GM19324 (cell line): ENCODE data around the gene SYT2.
A peak's percentile ranks its signal among the peaks of the same experiment; 100 is the strongest.
"Not testable (repeated sequence)": the region's sequence is repeated elsewhere in the genome, so short reads cannot be mapped to it uniquely, and the experiment has no call there.

Source experiments
- ATAC-seq: cut with Tn5 transposase; IDR thresholded peaks from one replicate; pipeline ENCODE4 v1.9.1; 2021; ENCODE audit warnings: mild to moderate bottlenecking, moderate library complexity; ENCODE audit not compliant: unreplicated experiment, low FRiP score

SYT2 gene

DNA sequence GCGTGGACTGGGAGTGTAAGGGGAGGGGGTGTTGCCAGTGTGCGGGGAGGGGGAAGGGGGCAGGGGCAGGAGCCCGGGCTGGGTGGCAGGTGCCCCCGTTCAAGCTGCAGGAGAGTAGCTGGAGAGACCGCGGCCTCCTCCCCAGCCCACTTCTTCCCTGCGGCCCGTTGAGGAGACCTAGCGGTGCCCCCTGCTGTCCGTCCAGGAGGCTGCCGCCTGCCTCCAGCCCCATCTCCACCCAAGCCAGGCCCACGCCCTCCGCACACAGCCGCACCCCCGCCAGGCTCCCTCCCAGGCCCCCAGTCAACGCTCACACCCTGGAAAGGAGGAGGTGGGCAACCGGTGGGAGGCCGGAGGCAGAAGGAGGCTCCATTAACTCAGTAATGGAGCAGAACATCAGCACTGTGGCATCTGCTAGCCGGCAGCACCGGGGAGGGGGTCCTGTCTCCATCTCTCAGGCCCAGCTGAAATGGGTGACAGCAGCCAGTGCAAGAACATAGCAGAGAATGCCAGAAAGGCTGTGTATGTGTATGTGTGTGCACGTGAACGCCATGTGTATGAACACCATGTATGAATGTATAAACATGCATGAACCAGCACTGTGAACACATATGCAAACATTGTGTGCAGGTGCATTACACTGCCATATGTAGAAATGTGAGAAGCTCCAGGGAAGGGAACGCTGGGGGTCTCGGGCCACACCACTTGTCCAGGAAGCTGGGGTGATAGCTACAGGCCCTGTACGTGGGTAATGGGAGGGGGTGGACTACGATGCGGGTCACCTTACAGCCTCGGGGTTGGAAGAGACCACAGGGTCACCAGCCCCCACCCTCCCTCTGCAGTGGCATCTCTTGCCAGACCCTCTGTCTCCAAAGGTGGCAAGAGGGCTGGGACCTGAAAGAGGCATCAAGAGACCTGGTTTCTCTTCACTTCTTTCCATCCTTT is 84.6 kb downstream of the SYT2 start:
- no peak for ATAC-seq

DNA sequence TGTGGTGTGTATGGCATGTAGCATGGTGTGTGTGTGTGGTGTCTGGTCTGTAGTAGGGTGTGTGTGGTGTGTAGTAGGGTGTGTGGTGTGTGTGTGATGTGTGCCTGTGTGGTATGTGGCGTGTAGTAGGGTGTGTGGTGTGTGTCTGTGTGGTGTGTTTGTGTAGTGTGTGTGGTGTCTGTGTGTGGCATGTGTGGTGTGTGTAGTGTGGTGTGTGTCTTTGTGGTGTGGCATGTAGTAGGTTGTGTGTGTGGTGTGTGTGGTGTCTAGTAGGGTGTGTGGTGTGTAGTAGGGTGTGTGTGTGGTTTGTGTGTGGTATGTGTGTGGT is 85.5 kb downstream of the SYT2 start:
- ATAC-seq = no peak

DNA sequence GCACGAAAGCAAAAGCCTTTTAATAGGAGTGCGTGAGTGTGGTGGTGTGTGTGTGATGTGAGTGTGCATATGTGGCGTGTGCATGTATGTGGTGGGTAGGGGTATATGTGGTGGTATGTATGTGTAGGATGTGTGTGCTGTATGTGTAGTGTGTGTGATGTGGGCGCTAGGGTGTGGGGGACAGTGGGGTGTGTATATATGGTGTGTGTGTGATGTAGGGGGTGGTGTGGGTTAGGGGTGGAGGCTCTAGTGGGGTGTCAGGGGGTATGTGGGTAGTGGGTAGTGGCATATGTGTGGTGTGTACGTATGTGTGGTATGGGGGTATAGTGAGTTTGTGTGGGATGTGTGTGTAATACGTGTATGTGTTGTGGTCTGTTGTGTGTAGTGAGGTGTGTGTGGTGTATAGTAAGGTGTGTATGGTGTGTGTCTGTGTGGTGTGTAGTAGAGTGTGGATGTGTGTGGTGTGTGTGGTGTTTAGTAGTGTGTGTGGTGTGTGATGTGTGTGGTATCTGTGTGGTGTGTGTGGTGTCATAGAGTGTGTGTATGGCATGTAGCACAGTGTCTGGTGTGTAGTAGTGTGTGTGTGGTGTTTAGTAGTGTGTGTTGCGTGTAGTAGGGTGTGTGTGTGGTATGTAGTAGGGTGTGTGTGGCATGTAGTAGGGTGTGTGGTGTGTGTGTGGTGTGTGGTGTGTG is 86.0 kb downstream of the SYT2 start:
- ATAC-seq = no peak

DNA sequence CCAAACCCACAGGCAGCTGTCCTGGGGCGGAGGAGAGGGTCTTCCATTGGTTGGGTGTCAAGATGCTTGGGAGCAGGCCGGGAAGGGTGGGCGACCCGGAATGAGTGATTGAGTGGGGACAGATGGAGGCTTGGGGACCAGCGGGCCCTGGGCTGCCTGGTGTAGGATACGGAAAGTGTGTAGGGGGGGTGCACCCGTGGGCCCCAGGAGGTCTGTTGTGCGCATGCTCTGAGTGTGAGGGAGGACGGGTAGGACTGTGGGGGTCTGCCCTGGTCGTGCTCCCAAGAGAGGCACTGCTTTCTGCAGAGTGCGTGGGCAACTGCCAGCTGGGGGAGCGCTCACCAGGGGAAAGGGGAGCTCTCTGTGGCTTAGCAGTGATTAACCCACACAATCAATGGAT is 86.8 kb downstream of the SYT2 start:
- ATAC-seq = not testable (repeated sequence)

DNA sequence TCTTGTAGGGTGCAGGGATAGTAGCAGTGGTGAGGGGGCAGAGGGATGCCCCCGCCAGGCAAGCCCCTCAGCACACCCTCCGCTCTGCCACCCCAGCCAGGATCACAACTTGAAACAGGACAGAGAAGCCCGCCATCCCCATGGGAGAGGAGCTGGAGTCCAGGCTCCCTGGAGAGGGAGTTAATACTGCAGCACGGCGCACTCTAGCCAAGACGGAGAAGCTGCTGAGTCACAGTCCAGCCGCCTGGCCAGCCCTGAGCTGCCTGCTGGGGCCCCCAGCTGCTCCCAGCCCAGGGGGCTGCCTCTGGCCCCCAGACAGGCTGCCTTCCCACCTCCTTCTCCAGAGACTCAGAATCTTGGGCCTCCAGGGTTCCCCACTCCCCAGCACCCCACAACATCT is 87.2 kb downstream of the SYT2 start:
- ATAC-seq = no peak

DNA sequence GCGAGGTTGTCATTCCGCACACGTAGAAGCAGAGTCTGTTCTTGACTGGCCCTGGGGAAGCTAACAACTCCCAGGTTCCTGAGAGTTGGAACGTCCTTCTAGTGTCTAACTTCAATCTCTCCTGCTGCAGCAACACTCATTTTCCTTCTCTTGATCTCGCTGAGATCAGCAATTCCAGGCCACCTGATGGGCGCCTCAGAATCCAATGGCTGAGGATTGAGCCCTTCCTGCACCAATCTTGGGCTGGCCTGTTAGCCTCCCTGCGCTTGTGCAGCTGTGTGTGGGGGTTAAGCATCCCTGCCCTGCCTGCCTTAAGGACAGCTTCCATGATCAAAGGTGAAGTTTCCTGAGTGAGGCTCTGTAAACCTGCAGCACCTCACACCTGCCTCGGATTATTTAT is 87.9 kb downstream of the SYT2 start:
- no peak for ATAC-seq

DNA sequence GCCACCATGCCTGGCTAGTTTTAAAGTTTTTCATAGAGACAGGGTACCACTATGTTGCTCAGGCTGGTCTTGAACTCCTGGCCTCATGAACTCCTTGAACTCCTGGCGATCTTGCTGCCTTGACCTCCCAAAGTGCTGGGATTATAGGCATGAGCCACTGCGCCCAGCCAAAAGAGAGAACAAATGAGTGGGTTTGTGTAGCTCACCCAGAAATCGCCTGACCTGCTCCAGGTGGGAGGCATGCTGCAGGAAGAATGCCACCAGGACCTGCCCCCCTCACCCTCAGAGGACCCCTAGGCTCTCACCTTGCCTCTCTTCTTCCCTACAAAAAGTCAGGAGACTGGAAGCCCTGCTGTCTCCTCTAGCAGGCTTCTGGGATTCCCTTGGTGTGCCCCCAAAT is 88.8 kb downstream of the SYT2 start:
- ATAC-seq = no peak

DNA sequence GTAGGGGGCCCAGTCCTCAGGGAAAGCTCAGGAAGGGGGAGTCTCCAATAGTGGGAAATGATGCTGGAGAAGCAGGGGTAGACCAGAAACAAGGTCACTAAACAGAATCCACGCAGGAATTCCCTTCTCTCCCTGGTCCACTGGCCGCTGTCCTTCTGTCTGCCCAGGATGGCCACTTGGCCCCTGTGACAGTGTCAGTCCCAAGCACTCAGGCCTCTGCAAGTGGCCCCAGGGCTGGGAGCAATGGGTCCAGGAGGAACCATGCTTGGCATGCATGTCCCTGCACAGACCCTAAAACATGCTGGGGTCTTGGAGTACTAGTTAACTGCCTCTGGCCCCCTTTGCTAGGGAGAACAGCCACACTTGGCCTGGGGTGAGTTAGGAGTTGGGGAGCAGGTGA is 90.2 kb downstream of the SYT2 start:
- not testable (repeated sequence) for ATAC-seq

DNA sequence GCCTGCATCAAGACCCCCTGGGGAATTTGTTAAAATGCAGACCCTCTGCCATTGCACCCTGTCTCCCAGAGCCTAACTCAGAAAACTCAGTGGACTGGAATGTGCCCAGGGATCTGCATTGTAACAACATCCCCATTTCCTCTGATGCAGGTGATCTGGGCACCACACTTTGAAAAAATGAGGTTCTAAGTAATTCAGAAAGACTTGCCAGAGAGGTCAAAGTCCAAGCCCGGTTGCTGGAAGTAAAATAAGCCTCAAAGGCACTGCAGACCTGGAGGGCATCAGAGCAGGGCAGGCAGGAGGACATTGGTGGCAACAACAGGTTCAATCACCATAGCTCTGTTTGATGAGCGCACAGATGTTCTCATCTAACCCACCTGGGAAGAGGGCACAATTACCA is 90.7 kb downstream of the SYT2 start:
- ATAC-seq = no peak

DNA sequence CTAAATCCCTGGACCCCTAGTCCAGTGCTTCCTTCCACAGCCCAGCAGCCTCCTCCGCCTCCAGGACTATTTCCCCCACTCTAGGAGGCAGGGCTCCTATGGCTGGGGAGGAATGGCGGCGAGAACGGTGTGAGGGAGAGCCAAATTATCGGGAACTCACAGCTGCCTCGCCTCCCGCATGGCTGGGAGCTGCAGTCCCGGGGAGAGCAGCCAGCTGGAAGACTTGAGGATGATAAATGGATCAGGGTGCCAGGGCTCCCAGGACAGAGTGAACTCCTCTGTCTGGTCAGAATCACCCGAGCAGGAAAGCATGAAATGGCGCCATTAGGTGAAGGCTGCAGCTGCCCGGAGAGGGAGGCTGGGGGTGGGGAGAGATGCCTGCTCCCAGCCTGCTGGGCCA is 91.2 kb downstream of the SYT2 start:
- not testable (repeated sequence) for ATAC-seq

DNA sequence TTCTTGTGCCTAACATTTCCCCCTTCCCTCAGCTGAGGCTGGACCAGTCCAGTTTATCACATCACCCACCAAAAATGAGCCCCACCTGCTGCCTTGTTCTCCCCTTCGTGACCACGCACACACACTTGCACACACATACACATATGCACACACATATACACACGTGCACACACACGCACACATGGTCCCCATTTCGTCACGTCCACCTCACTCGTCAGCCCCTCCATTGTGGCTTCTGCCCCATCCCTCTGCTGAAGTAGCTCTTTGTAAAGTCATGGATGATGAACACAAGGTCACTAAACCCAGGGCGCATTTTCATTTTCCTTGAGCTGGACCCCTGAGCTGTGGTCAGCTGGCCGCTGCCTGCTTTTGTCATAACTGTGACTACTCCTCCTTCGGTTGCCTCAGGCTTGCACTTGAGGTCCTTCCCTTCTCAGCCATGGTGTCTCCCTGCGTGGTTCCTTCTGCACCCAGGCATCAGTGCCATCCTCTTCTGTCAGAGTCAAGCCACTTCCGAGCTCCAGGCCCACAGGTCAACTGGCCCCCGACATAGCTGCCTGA is 93.8 kb downstream of the SYT2 start:
- ATAC-seq = peak; percentile 16

DNA sequence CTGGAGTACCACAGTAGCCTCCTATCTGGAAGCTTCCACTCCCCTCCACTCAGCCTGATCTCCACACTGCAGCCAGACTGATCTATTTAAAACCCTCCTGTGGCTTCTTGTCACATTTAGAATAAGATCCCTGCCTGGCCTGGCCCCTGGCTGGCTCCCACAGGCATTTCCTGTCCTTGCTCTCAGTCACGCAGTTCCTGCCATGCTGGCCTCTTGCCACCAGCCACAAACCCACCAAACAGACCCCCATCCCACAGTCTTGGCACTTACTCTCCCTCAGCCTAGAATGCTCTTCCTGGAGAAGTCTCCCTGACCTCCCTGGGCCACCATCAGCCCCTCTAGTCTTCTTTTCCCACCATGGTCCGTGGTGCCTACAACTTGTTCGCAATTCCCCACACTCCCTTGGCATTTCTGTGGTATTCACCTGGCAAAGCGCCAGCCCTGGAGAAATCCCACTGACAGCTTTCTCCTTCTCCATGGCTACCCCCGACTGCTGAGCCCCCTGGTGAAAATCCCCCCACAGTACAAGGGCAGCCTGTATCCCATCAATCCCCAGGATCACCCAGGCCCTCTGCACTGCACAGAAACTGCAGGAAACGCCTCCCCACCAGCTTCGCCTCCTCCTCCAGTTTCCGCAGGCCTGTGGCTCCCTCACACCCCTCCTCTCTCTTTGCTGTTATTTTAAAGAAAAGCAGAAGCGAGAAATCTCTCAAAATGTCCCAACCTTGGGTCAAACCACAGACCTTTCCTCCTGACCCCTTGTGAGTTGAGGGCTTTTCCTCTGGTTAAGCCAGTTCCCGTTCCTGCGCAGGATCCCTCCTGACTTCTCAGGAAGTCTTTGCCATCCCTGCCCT is 94.5 kb downstream of the SYT2 start:
- peak; percentile 68 for ATAC-seq

DNA sequence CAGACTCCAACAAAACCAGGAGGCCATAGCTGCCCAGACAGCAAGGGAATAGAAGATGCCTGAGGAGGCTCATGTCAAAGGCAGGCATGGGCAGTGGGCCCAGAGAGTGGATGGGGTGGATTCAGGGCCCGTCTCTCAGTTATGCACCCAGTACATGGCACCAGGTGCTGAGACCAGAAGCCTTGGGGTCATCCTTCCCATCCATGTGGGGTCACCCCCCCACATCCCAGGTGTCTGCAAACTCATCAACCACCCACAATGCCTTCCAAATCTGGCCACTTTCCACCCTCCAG is 95.1 kb downstream of the SYT2 start:
- not testable (repeated sequence) for ATAC-seq

DNA sequence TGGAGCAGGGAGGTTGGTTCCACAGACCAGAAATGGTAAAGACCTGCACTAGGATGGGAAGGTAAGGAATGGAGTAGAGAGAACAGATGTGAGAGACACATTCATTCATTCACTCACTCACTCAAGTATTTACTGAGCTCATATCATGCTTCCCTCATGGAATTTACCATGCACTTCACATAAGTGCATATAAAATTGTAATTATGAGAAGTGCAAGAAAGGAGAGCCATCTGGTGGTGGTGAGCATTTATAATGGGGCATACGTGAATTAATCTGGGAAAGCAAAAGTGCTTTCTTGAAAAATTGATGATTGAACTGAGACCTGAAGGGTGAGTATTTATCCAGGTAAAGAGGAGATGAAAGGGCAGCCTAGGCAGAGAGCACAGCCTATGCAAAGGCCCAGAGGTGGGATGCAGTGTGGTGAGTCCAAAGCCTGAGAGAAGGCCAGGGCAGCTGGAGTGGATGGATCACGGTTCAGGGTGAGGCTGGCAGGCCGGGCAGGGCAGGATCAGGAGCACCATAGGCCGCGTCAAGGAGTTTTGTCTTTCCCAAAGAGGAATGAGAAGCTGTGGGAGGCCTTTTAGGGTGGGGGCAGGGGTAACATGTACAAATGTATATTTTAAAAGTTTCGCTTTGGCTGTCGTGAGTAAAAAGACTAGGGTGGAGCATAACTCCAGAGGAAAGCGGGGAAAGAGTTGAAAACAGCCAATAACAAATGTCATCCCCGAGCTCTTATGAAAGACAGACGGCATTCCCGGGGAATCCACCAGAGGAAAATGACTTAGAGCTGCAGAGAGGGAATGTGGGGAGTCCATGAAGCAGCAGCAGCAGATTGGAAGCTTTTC is 95.7 kb downstream of the SYT2 start:
- not testable (repeated sequence) for ATAC-seq

DNA sequence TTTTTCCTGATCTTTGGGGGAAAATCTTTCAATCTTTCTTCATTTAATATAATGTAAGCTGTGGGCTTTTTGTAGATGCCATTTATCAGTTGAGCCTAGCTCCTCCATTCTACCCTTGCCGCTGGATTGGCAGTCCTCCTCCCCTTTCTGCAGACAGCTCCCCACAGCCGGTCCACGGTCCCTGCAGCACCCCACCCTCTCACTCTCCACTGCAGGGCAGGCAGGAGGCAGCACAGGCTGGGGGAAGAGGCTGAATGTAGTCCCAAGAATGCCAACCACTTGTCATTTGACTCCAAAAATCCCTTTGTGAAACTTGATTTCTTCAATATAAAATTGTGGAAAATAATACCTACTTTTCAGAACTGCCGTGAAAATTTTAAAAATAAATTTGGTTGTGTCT is 96.7 kb downstream of the SYT2 start:
- no peak for ATAC-seq

DNA sequence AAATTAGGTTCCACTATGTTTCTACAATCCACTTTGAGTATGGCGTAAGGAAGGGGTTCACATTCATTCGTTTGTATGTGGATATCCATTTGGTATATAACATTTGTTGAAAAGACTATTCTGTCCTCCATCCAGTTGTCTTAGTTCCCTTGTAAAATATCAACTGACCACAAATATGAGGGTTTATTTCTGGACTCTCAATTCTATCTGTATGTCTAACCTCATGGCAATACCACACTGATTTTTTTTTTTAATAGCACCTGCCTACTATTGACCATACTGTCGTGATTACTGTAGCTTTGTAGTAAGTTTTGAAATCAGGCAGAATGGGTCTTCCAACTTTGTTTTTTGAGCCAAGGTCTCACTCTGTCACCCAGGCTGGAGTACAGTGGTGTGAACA is 98.2 kb downstream of the SYT2 start:
- ATAC-seq = not testable (repeated sequence)

DNA sequence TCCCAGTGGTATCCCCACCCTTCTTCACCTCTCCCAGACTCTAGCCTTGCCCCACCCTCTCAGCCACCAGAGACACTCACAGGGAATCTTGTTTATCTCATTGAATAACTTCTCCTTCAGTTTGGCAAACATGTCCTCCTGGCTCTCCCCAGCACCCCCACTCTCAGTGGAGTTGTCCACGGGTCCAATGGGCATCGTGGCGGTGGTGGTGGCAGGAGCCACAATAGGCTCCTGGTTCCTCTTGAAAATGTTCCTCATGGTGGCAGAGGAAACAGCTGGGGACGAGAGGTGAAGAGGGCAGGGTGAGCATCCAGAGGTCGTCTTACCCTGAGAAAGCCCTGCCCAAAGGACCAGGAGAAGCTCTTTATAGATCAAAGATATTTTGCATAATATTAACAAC is 104.7 kb downstream of the SYT2 start:
- no peak for ATAC-seq

DNA sequence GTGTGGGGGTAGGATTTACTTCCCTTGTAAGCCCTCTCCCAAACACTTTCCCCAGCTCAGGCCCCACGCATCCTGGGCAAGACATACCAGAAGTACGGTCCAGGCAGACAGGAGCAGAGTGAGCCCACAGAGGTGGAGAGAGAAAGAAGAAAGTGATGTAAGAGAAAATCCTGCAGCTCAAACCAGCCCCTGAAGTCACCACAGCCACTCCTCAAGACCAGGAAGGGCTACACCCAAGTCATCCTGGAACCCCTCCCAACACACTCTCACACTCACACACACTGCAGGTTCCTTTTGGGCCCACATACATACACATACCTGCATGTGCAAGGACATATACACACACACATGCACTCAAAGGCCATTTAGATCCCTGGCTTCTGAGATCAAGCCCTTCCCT is 106.8 kb downstream of the SYT2 start:
- ATAC-seq = no peak

DNA sequence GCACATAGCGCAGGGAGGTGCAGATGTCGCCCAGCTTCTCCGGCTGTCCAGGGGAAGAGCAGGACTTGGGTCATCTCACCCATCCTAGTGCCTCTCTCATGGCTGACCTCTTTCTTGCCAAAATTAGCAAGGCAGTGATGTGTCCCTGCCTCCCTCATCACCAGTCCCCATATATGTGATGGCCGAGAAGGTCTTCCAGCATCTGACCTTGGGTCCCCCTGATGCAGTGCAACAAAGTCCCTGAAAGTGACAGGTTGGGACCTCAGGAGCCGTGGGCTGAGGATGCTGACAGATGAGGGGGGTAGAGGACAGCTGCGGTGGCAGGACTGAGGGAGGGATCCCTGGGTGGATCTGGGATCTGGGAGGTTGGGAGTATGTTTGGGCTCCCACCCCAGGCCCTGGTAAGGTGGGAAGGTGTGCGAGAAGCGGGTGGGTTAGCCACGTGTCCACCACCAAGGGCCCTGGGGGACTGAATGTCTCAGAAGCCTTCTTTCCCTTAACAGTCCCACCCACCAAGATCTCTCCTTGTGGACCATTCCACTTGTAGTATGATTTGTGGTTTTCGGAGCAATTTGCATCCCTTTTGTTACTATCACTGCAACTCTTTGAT is 109.7 kb downstream of the SYT2 start:
- ATAC-seq = no peak
